GM12878 (cell line): ENCODE data around the gene GRIN2A. TPM values are rescaled to one million over a fixed set of nuclear protein-coding genes. Genes with fewer than 3 reads are reported as not detected.

Source experiments
- ATAC-seq: fragments of 200-7000 bp; cut with Tn5 transposase; 3 replicates; pipeline ENCODE4 v1.9.1; 2020; ENCODE audit warnings: mild to moderate bottlenecking, moderate library complexity
- BruUV-seq: library from RNA; stranded (reverse); fragments of 400-500 nt; replicated peaks from 2 replicates; lab custom pipeline; 2021; lab: Mats Ljungman, UMichigan
- CTCF ChIA-PET: fragments of 300-600 bp; sonication (Branson Sonifier 250); formaldehyde crosslinking; extraction: SDS; loops from one replicate; lab custom pipeline; 2021; ENCODE audit warnings: inconsistent platforms; lab: Yijun Ruan, JAX
- POLR2A ChIA-PET: fragments of 350-600 bp; formaldehyde crosslinking; extraction: SDS; loops from one replicate; lab custom pipeline; 2021; ENCODE audit warnings: inconsistent platforms; lab: Charles Lee
- RAD21 ChIA-PET: fragments of 300-600 bp; sonication (Branson Sonifier 250); formaldehyde crosslinking; loops from one replicate; lab custom pipeline; 2023; ENCODE audit warnings: antibody characterized with exemption; ENCODE audit not compliant: unreplicated experiment; lab: Charles Lee
- SMC1A ChIA-PET: fragments of 300-600 bp; sonication (Branson Sonifier 250); formaldehyde crosslinking; loops from one replicate; lab custom pipeline; 2023; ENCODE audit not compliant: unreplicated experiment, uncharacterized antibody; lab: Charles Lee
- DNase-seq: peaks from one replicate; pipeline ENCODE4 v3.0.0-alpha.2; 2011; ENCODE audit warnings: low read depth, low spot score
- FAIRE-seq: peaks from 3 replicates; lab custom pipeline; 2011; peaks lifted over from hg19 to GRCh38; lab: Jason Lieb, UNC
- H2AFZ ChIP-seq: 2 replicates; pipeline ENCODE4 v1.6.0; 2011; ENCODE audit warnings: low read depth, low read length, control low read depth; ENCODE audit not compliant: control insufficient read depth
- H3K27ac ChIP-seq: 2 replicates; pipeline ENCODE4 v1.5.1; 2011; ENCODE audit warnings: control low read depth; ENCODE audit not compliant: control insufficient read depth, insufficient read depth
- H3K27me3 ChIP-seq, 2 experiments: replicated peaks in 1 of 2; 2 replicates each; pipeline versions ENCODE4 v1.6.0 to v1.6.1; 2011; ENCODE audit warnings: low read length in 1 of 2; ENCODE audit not compliant: control insufficient read depth in 2 of 2, insufficient read depth in 2 of 2
- H3K36me3 ChIP-seq, 2 experiments: 2 replicates each; pipeline ENCODE4 v1.5.1; 2011; ENCODE audit warnings: low read length in 1 of 2; ENCODE audit not compliant: control insufficient read depth in 2 of 2, insufficient read depth in 2 of 2
- H3K4me1 ChIP-seq: 2 replicates; pipeline ENCODE4 v1.6.1; 2011; ENCODE audit warnings: mild to moderate bottlenecking, low read length, moderate library complexity, mixed read lengths; ENCODE audit not compliant: control insufficient read depth, insufficient read depth
- H3K4me2 ChIP-seq: 2 replicates; pipeline ENCODE4 v1.6.0; 2011; ENCODE audit warnings: control low read depth; ENCODE audit not compliant: control insufficient read depth, insufficient read depth
- H3K4me3 ChIP-seq: fragments of 200-600 bp; sonication (generic); 2 replicates; pipeline ENCODE4 v1.5.1; 2016
- H3K79me2 ChIP-seq: 2 replicates; pipeline ENCODE4 v1.6.0; 2011; ENCODE audit warnings: low read length; ENCODE audit not compliant: control insufficient read depth, insufficient read depth
- H3K9ac ChIP-seq: 2 replicates; pipeline ENCODE4 v1.8.0; 2011; ENCODE audit warnings: low read length, control low read depth, mixed read lengths; ENCODE audit not compliant: control insufficient read depth, insufficient read depth
- H3K9me3 ChIP-seq: replicated peaks from 3 replicates; pipeline ENCODE4 v1.5.1; 2011; ENCODE audit warnings: mild to moderate bottlenecking, low read length; ENCODE audit not compliant: control insufficient read depth, insufficient read depth
- H4K20me1 ChIP-seq: 2 replicates; pipeline ENCODE4 v1.6.0; 2011; ENCODE audit not compliant: control insufficient read depth, insufficient read depth
- BCL11A ChIP-seq: IDR thresholded peaks from 2 replicates; pipeline ENCODE4 v1.6.1; 2011; ENCODE audit warnings: low read depth, low read length
- CEBPB ChIP-seq, 2 experiments: fragments of 150-350 bp in 1 of 2; IDR thresholded peaks; 2 replicates each; pipeline ENCODE4 v1.6.1; 2012 to 2014; ENCODE audit warnings: low read depth in 2 of 2, low read length in 2 of 2, borderline replicate concordance in 1 of 2, inconsistent platforms in 1 of 2
- CHD1 ChIP-seq: IDR thresholded peaks from 2 replicates; pipeline ENCODE4 v1.6.1; 2012; ENCODE audit warnings: low read depth, low read length, improper control_type of control experiment
- LARP7 ChIP-seq: fragments of 450-650 bp; IDR thresholded peaks from 2 replicates; pipeline ENCODE4 v1.6.1; 2017; ENCODE audit warnings: mild to moderate bottlenecking
- MTA3 ChIP-seq: IDR thresholded peaks from 2 replicates; pipeline ENCODE4 v1.6.1; 2012; ENCODE audit warnings: low read length, inconsistent platforms, borderline replicate concordance
- RAD51 ChIP-seq: fragments of 450-650 bp; IDR thresholded peaks from 2 replicates; pipeline ENCODE4 v1.6.1; 2016; ENCODE audit warnings: moderate library complexity, mild to moderate bottlenecking, inconsistent platforms
- RB1 ChIP-seq: fragments of 450-650 bp; formaldehyde crosslinking; IDR thresholded peaks from 2 replicates; pipeline ENCODE4 v1.6.1; 2017; ENCODE audit warnings: mild to moderate bottlenecking, borderline replicate concordance
- RFX5 ChIP-seq: IDR thresholded peaks from 2 replicates; pipeline ENCODE4 v1.6.1; 2011; ENCODE audit warnings: low read depth, low read length, improper control_type of control experiment
- SMARCA5 ChIP-seq: fragments of 450-650 bp; IDR thresholded peaks from 2 replicates; pipeline ENCODE4 v1.6.1; 2017; ENCODE audit warnings: mild to moderate bottlenecking
- TAF1 ChIP-seq: IDR thresholded peaks from 2 replicates; pipeline ENCODE4 v1.6.1; 2011; ENCODE audit warnings: mild to moderate bottlenecking, low read depth, low read length, borderline replicate concordance
- WGBS: methylation state at CpG from one replicate; pipeline ENCODE4 v1.1.6; 2016; ENCODE audit warnings: low lambda C conversion rate; ENCODE audit not compliant: insufficient replicate concordance, insufficient coverage; ENCODE audit errors: missing lambda C conversion rate; 5-methylcytosine and 5-hydroxymethylcytosine counted together
- in situ Hi-C: fragments of 300-500 bp; cut with MboI; formaldehyde crosslinking; loops from 9 replicates; pipeline ENCODE4 v1.14.3; 2018; ENCODE audit warnings: mixed read lengths
- intact Hi-C: fragments of 100-400 bp; cut with micrococcal nuclease; formaldehyde crosslinking; loops from one replicate; pipeline ENCODE4 v1.14.2; 2022; ENCODE audit not compliant: unreplicated experiment
- polyA plus RNA-seq, 11 experiments: library from polyadenylated mRNA; depleted of rRNA in 4 of 11; unstranded in 6 of 11; stranded (reverse) in 5 of 11; fragments of >200 nt; fragmentation: Nextera tagmentation in 4 of 11; fragmentation: Illumina TruSeq in 1 of 11; extraction: Ambion mirVana in 4 of 11; extraction: Trizol in 1 of 11; gene quantifications; 1 replicate in 1 of 11; 2 replicates in 10 of 11; pipeline versions ENCODE4 v1.2.1 to v1.2.3, GENCODE V29; 2011 to 2016; ENCODE audit warnings: inconsistent platforms in 2 of 11, missing spikeins in 2 of 11, low read depth in 1 of 11
- total RNA-seq, 4 experiments: library from RNA; depleted of rRNA in 3 of 4; stranded (reverse); fragments of >200 nt in 3 of 4; fragmentation: Illumina TruSeq in 1 of 4; extraction: Trizol in 1 of 4; gene quantifications; 2 replicates each; pipeline versions ENCODE4 v1.2.1 to v1.2.3, GENCODE V29; 2013 to 2021
- TF ChIP-seq, protein P1 (sequence below): fragments of 450-650 bp; conservative IDR thresholded peaks from 2 replicates; pipeline ENCODE4 v1.6.1; 2017; ENCODE audit warnings: mild to moderate bottlenecking, moderate library complexity
- TF ChIP-seq, protein P2 (sequence below): IDR thresholded peaks from 2 replicates; pipeline ENCODE4 v1.6.1; 2011; ENCODE audit warnings: borderline replicate concordance, low read depth, mild to moderate bottlenecking, moderate library complexity, low read length; ENCODE audit not compliant: insufficient read depth, poor library complexity, severe bottlenecking

The GRIN2A gene
- total and polyA plus RNA-seq, 10 of the 15 experiments (the other 5 are each of a cell fraction or from before 2014, with no cell fraction given) = 2.4 to 13.3 (median 7.3) TPM

GRCh38 chr16:9808210-9808609 is 374.0 kb downstream of the GRIN2A start:
- ChIA-PET RAD21 (no interaction called here), CTCF (no interaction called here), POLR2A (no interaction called here), SMC1A (interaction anchor here (0.6 kb wide), 1 partner anchor 114 kb away, joined by 3 read pairs; no protein-coding TSS in a partner anchor)
- Histone ChIP-seq H3K4me2 (no peak overlapping the region), H3K4me3 (no peak overlapping the region), H3K36me3 (no peaks in the 10 kb centered on the region), H3K9ac (no peak overlapping the region), H3K27ac (no peak overlapping the region), H3K4me1 (no peaks in the 10 kb centered on the region), H4K20me1 (no peaks in the 10 kb centered on the region), H3K79me2 (no peaks in the 10 kb centered on the region), H3K9me3 (no peaks in the 10 kb centered on the region; the same call in 2 of the 3 replicates), H3K27me3 (no peaks in the 10 kb centered on the region), H2AFZ (no peak overlapping the region)
- 23% methylated on average over 5 of the region's 5 CpGs for WGBS
- DNase-seq = no peak
- in situ Hi-C loops = no loop called here
- no TSS peak for BruUV-seq
- TF ChIP-seq RB1 (no peak), MTA3 (no peak), TAF1 (no peak), CHD1 (no peak), BCL11A (no peak), SMARCA5 (no peak), CEBPB (IDR thresholded peaks at IDR 0.05; ENCODE audit: borderline replicate concordance in 1 of 2, low read depth in 2 of 2, low read length in 2 of 2) (no peak), RFX5 (no peak)
- no peak for ATAC-seq
- intact Hi-C loops = no loop called here
- FAIRE-seq = peak; percentile 44

- Histone ChIP-seq H3K4me1 (no peaks in the 10 kb centered on the region), H3K4me2 (no peak overlapping the region), H3K9me3 (no peaks in the 10 kb centered on the region; the same call in 2 of the 3 replicates), H3K79me2 (no peaks in the 10 kb centered on the region), H2AFZ (no peak overlapping the region), H3K4me3 (no peak overlapping the region), H3K27ac (no peak overlapping the region), H3K36me3 (no peaks in the 10 kb centered on the region), H4K20me1 (no peaks in the 10 kb centered on the region), H3K27me3 (no peaks in the 10 kb centered on the region), H3K9ac (no peak overlapping the region)
- in situ Hi-C loops = no loop called here
- FAIRE-seq (no peak), ATAC-seq (no peak), DNase-seq (no peak)
- no TSS peak for BruUV-seq
- RAD21 ChIA-PET = no interaction called here
- WGBS = 23% methylated on average over 3 of the region's 3 CpGs
- CTCF ChIA-PET = no interaction called here
- TF ChIP-seq, protein P1, sequence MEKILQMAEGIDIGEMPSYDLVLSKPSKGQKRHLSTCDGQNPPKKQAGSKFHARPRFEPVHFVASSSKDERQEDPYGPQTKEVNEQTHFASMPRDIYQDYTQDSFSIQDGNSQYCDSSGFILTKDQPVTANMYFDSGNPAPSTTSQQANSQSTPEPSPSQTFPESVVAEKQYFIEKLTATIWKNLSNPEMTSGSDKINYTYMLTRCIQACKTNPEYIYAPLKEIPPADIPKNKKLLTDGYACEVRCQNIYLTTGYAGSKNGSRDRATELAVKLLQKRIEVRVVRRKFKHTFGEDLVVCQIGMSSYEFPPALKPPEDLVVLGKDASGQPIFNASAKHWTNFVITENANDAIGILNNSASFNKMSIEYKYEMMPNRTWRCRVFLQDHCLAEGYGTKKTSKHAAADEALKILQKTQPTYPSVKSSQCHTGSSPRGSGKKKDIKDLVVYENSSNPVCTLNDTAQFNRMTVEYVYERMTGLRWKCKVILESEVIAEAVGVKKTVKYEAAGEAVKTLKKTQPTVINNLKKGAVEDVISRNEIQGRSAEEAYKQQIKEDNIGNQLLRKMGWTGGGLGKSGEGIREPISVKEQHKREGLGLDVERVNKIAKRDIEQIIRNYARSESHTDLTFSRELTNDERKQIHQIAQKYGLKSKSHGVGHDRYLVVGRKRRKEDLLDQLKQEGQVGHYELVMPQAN = no peak
- no peak for TF ChIP-seq RAD51
- TF ChIP-seq, protein P2, sequence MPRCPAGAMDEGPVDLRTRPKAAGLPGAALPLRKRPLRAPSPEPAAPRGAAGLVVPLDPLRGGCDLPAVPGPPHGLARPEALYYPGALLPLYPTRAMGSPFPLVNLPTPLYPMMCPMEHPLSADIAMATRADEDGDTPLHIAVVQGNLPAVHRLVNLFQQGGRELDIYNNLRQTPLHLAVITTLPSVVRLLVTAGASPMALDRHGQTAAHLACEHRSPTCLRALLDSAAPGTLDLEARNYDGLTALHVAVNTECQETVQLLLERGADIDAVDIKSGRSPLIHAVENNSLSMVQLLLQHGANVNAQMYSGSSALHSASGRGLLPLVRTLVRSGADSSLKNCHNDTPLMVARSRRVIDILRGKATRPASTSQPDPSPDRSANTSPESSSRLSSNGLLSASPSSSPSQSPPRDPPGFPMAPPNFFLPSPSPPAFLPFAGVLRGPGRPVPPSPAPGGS = no peak
- TF ChIP-seq LARP7 = no peak
- SMC1A ChIA-PET = interaction anchor here (0.6 kb wide), 1 partner anchor 9 kb away, joined by 3 read pairs; no protein-coding TSS in a partner anchor
- POLR2A ChIA-PET = no interaction called here
- intact Hi-C loops = no loop called here
Measured at GRCh38 chr16:9807302-9807701, 374.9 kb downstream of the GRIN2A start.
